MM.1S (cell line): ENCODE data around the gene MDM1.

Source experiments
- DNase-seq: peaks from one replicate; pipeline ENCODE4 v3.0.0-alpha.2; 2015
- H2AFZ ChIP-seq: fragments of 300-600 bp; sonication (generic); 2 replicates; pipeline ENCODE4 v1.6.0; 2016; ENCODE audit warnings: antibody characterized with exemption, low read length
- H3F3A ChIP-seq: fragments of 300-600 bp; sonication (generic); 2 replicates; pipeline ENCODE4 v1.6.1; 2016; ENCODE audit warnings: mild to moderate bottlenecking, antibody characterized with exemption, low read length, moderate library complexity, mixed read lengths; ENCODE audit not compliant: insufficient read depth
- H3K27ac ChIP-seq: fragments of 300-600 bp; sonication (generic); 2 replicates; pipeline ENCODE4 v1.5.1; 2016; ENCODE audit warnings: mild to moderate bottlenecking, low read length
- H3K27me3 ChIP-seq: fragments of 300-600 bp; sonication (generic); replicated peaks from 2 replicates; pipeline ENCODE4 v1.6.0; 2016; ENCODE audit warnings: low read length; ENCODE audit not compliant: insufficient read depth
- H3K36me3 ChIP-seq: fragments of 300-600 bp; sonication (generic); replicated peaks from 2 replicates; pipeline ENCODE4 v1.6.1; 2016; ENCODE audit warnings: mild to moderate bottlenecking, low read length, mixed read lengths; ENCODE audit not compliant: insufficient read depth
- H3K4me1 ChIP-seq: fragments of 300-600 bp; sonication (generic); 2 replicates; pipeline ENCODE4 v1.6.1; 2016; ENCODE audit warnings: low read length, mixed read lengths
- H3K4me2 ChIP-seq: fragments of 300-600 bp; sonication (generic); 2 replicates; pipeline ENCODE4 v1.6.0; 2016; ENCODE audit warnings: low read depth, low read length
- H3K4me3 ChIP-seq: fragments of 300-600 bp; sonication (generic); 2 replicates; pipeline ENCODE4 v1.5.1; 2016; ENCODE audit warnings: low read length, mixed read lengths
- H3K79me2 ChIP-seq: fragments of 300-600 bp; sonication (generic); 2 replicates; pipeline ENCODE4 v1.6.1; 2016; ENCODE audit warnings: mixed run types, low read length, mixed read lengths
- H3K9ac ChIP-seq: fragments of 300-600 bp; sonication (generic); 2 replicates; pipeline ENCODE4 v1.6.1; 2016; ENCODE audit warnings: low read length, mixed read lengths
- H3K9me2 ChIP-seq: fragments of 300-600 bp; sonication (generic); replicated peaks from 2 replicates; pipeline ENCODE4 v1.6.1; 2016; ENCODE audit warnings: mild to moderate bottlenecking, low read length, mixed read lengths; ENCODE audit not compliant: insufficient read depth
- H3K9me3 ChIP-seq: fragments of 300-600 bp; sonication (generic); replicated peaks from 2 replicates; pipeline ENCODE4 v1.6.1; 2016; ENCODE audit warnings: mild to moderate bottlenecking, low read length, mixed read lengths; ENCODE audit not compliant: insufficient read depth
- H4K20me1 ChIP-seq: fragments of 300-600 bp; sonication (generic); 2 replicates; pipeline ENCODE4 v1.6.1; 2016; ENCODE audit warnings: mild to moderate bottlenecking, low read length, moderate library complexity, mixed read lengths; ENCODE audit not compliant: insufficient read depth
- CTCF ChIP-seq: fragments of 300-600 bp; sonication (generic); IDR thresholded peaks from 2 replicates; pipeline ENCODE4 v1.5.1; 2016; ENCODE audit warnings: antibody characterized with exemption, low read length, mixed read lengths
- EZH2 ChIP-seq: fragments of 300-600 bp; sonication (generic); optimal IDR thresholded peaks from 2 replicates; pipeline ENCODE3; 2017; ENCODE audit warnings: low read depth, mild to moderate bottlenecking, antibody characterized with exemption, low read length, mixed read lengths
- EZH2phosphoT487 ChIP-seq: fragments of 300-600 bp; sonication (generic); IDR thresholded peaks from 2 replicates; pipeline ENCODE4 v1.6.1; 2018; ENCODE audit warnings: antibody characterized with exemption, low read length

MDM1 gene

GRCh38 chr12:68368327-68368726, 36.2 kb upstream of the MDM1 start:
- Histone ChIP-seq H4K20me1 (no peaks in the 10 kb centered on the region), H3K27ac (no peak overlapping the region), H3K79me2 (no peaks in the 10 kb centered on the region), H3K4me1 (peaks cover 31% of the 10 kb centered on the region), H3K9ac (no peak overlapping the region), H3K4me3 (no peak overlapping the region), H2AFZ (no peak overlapping the region), H3K9me2 (no peaks in the 10 kb centered on the region), H3K27me3 (no peaks in the 10 kb centered on the region), H3K4me2 (no peak overlapping the region), H3K36me3 (no peaks in the 10 kb centered on the region), H3K9me3 (no peaks in the 10 kb centered on the region), H3F3A (peaks cover 30% of the 10 kb centered on the region)
- no peak for TF ChIP-seq EZH2
- TF ChIP-seq EZH2phosphoT487 = no peak
- TF ChIP-seq CTCF = no peak
- DNase-seq = no peak

GRCh38 chr12:68367903-68368302, 35.7 kb upstream of the MDM1 start:
- Histone ChIP-seq H3K36me3 (no peaks in the 10 kb centered on the region), H2AFZ (no peak overlapping the region), H3K4me2 (no peak overlapping the region), H3K9me2 (no peaks in the 10 kb centered on the region), H3K4me3 (no peak overlapping the region), H3K79me2 (no peaks in the 10 kb centered on the region), H3F3A (peaks cover 31% of the 10 kb centered on the region), H3K27ac (no peak overlapping the region), H3K9ac (no peak overlapping the region), H3K4me1 (peaks cover 32% of the 10 kb centered on the region), H4K20me1 (no peaks in the 10 kb centered on the region), H3K27me3 (no peaks in the 10 kb centered on the region), H3K9me3 (no peaks in the 10 kb centered on the region)
- TF ChIP-seq EZH2phosphoT487 (no peak), CTCF (no peak), EZH2 (no peak)
- DNase-seq = no peak

GRCh38 chr12:68367116-68367515, 35.0 kb upstream of the MDM1 start:
- no peaks in the 10 kb centered on the region for H3K9me2 ChIP-seq
- H3K4me2 ChIP-seq = no peak overlapping the region
- peaks cover 29% of the 10 kb centered on the region for H3K4me1 ChIP-seq
- no peak for DNase-seq
- H3K9me3 ChIP-seq = no peaks in the 10 kb centered on the region
- H3K9ac ChIP-seq = no peak overlapping the region
- H3K27me3 ChIP-seq = no peaks in the 10 kb centered on the region
- peaks cover 31% of the 10 kb centered on the region for H3F3A ChIP-seq
- H3K27ac ChIP-seq = no peak overlapping the region
- no peaks in the 10 kb centered on the region for H3K79me2 ChIP-seq
- H4K20me1 ChIP-seq = no peaks in the 10 kb centered on the region
- H3K36me3 ChIP-seq = no peaks in the 10 kb centered on the region
- TF ChIP-seq CTCF (no peak), EZH2phosphoT487 (no peak), EZH2 (no peak)
- H2AFZ ChIP-seq = no peak overlapping the region
- H3K4me3 ChIP-seq = no peak overlapping the region
